ENCODE results near the gene ARHGEF10L.

DNA sequence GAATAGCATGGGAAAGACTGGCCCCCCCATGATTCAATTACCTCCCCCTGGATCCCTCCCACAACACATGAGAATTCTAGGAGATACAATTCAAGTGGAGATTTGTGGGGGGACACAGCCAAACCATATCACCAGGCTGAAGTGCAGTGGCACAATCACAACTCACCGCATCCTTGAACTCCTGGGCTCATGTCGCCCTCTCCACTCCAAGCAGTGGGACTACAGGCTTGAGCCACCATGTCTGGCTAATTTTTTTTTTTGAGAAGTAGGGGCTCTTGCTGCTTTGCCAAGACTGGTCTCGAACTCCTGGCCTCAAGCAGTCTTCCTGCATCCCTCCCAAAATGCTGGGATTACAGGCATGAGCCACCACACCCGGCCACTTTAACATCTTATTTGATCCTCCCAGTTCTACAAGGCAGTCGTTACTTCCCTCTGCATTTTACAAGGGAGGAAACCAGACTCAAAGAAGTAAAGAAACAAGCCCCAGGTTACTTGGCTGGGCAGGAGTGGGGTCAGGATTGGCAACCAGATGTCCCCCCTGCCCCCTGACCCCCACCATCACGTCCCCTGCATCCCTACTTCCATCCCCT lies 188.7 kb downstream of the ARHGEF10L start:
- TF ChIP-seq CTCF (IDR thresholded peaks at IDR 0.05; ENCODE audit: borderline replicate concordance, extremely low read depth, low read length, poor library complexity, severe bottlenecking) (no peak), EZH2 (IDR thresholded peaks at IDR 0.05; ENCODE audit: borderline replicate concordance, low read depth, low read length, severe bottlenecking) (no peak)
